Neural cell (in vitro differentiated cells): ENCODE measurements around the gene BRSK2.

Source experiments
- CTCF ChIP-seq: fragments of 450-650 bp; IDR thresholded peaks from 2 replicates; pipeline ENCODE4 v1.5.1; 2014; ENCODE audit warnings: antibody characterized with exemption, mild to moderate bottlenecking, moderate library complexity; ENCODE audit not compliant: poor library complexity, severe bottlenecking
- EP300 ChIP-seq: fragments of 450-650 bp; conservative IDR thresholded peaks from 2 replicates; pipeline ENCODE4 v1.6.1; 2014; ENCODE audit warnings: antibody characterized with exemption, mild to moderate bottlenecking, moderate library complexity; ENCODE audit not compliant: poor library complexity, severe bottlenecking
- EZH2 ChIP-seq: fragments of 200-600, 300-800 bp; shearing (Covaris generic), sonication (generic); IDR thresholded peaks from 2 replicates; pipeline ENCODE4 v1.6.1; 2014; ENCODE audit warnings: antibody characterized with exemption, low read length, borderline replicate concordance, mild to moderate bottlenecking; ENCODE audit not compliant: insufficient read depth, poor library complexity, severe bottlenecking
- MXI1 ChIP-seq: fragments of 450-650 bp; conservative IDR thresholded peaks from 2 replicates; pipeline ENCODE4 v1.6.1; 2014; ENCODE audit warnings: antibody characterized with exemption, mild to moderate bottlenecking; ENCODE audit not compliant: poor library complexity, severe bottlenecking
- POLR2AphosphoS5 ChIP-seq: IDR thresholded peaks from 2 replicates; pipeline ENCODE4 v1.6.1; 2012
- RAD21 ChIP-seq: fragments of 450-650 bp; conservative IDR thresholded peaks from 2 replicates; pipeline ENCODE4 v1.6.1; 2014; ENCODE audit warnings: antibody characterized with exemption, mild to moderate bottlenecking, moderate library complexity
- REST ChIP-seq: IDR thresholded peaks from 2 replicates; pipeline ENCODE4 v1.6.1; 2012; ENCODE audit warnings: borderline replicate concordance
- TAF1 ChIP-seq: IDR thresholded peaks from 2 replicates; pipeline ENCODE4 v1.6.1; 2012; ENCODE audit warnings: low read depth

- no peak for TF ChIP-seq CTCF
- TF ChIP-seq EP300 = no peak
- TF ChIP-seq RAD21 = no peak
- no peak for TF ChIP-seq REST
- no peak for TF ChIP-seq POLR2AphosphoS5
- no peak for TF ChIP-seq TAF1
- no peak for TF ChIP-seq EZH2
- TF ChIP-seq MXI1 = no peak
Observed at GRCh38 chr11:1511937-1512496, 122.3 kb downstream of the BRSK2 start.
